HuH-7 (cell line): Measurements from ENCODE around the gene HMGN3.

ENCODE experiments used
- DNase-seq: peaks from one replicate; pipeline ENCODE4 v3.0.0; 2011; ENCODE audit warnings: low spot score

Gene HMGN3

DNA sequence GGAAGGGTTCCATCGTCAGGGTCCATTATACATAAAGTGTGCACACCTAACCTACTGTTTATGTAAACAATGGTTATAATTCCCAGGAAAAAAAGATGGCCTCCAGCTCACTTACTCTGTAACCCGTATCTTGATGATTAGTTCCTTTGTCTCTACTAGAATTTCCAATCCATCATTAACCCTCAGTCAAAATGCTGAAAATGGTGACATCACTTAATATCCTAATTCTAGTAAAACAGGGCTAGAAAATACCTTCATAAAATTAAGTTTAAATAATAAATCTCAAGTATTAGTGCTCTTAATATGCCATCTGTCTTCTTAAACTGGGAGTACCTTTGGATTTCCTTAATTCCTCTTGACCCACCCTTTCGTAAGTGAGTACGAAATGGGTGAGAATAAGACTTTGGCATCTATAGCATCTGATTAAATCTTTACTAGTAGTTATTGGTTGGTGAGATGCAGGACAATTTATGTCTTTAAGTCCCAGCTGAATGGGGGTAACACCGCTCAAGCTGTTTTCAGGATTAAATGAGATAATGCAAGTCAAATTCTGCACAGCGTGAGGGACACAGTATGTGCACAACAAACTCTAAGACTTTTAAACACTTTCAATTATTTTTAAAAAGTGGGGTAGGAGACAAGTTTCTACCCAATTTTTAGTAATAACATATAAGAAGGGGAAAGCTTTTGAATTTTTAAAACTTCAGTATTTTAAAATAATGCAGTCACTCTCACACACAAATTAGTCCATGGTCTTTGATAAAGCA lies 1.6 kb downstream of the HMGN3 start:
- no peak for DNase-seq

DNA sequence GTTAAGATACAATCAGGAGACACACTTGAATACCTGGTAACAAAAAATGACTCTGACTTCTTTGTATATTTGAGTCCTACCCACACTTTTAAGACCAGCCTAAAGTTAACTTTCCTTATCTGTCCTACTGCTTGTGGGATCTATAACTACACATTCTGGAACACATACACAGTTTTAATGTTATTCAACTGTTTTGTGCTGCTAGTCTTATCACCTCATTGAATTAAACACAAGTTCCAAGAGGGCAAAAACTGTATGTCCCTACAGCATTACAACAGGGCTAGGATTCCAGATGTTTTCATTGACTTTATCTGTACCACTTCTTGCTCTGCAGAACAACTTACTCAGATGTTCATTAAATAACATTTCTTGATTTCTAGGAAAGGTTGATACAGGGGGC lies 2.8 kb downstream of the HMGN3 start:
- no peak for DNase-seq

DNA sequence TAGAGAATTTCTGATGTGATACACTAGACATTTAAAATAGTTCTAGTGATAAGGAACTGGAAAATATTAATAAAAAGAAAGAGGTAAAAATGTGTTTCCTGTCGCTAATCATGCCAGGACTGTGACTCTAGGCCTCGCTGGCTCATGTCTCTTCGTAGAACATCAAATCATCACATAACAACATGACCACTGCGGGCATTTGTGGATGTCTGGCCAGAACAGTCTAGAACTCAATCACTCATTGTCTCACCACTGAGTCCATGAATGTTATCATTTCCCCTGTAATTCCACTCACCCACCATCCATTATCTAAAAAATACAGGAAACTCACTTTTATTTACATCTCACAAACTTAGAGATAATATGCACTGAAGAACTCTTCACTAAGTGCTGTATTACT lies 3.4 kb downstream of the HMGN3 start:
- DNase-seq, result no peak

DNA sequence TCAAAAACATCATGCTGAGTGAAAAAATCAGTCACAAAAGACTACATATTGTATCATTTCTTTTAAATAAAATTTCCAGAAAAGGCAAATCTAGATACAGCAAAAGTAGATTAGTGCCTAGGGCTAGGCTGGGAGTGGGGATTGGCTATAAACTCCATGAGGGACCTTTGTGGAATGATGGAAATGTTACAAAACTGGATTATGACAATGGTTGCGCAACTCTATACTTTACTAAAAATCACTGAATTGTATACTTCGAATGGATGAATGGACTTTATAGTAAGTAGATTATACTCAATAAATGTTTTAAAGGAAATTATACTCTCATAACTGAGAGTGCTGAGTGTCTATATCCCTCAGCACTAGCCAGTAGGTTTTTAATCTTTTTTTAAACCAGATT lies 4.3 kb downstream of the HMGN3 start:
- no peak for DNase-seq

DNA sequence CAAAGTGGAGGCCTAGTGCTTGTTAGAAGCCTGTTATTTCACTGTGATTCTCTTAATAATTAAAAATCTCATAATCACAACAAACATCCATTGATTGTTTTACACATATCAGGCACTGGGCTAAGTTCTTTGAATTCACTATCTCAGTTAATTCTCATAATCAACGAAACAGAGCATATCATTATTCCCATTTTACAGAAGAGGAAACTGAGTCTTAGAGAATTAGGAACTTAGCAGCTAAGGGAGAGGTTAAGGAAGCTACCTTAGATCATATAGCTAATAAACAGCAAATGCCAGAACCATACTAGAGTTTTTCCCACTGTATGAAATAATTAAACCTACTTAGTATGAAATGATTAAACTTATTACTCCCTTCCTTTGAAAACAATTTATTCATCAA lies 7.0 kb downstream of the HMGN3 start:
- no peak for DNase-seq

DNA sequence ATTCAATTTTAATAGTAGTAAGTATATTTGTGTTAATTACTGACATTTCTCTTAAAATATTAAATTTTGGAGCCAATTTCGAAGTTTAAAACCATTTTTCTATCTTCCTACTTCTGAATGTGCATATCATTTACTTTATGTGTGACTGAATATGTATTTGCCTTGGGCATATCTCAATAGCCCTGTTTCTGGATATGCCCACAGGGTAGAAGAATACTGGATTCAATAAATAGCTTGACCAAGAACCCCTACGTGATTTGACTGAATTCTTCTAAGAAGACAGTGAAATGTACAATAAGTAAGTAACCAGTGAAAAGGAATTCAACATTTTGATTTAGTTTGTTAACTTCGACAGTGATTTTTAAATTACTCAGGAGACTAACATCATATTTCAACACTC lies 7.8 kb downstream of the HMGN3 start:
- DNase-seq, result no peak

DNA sequence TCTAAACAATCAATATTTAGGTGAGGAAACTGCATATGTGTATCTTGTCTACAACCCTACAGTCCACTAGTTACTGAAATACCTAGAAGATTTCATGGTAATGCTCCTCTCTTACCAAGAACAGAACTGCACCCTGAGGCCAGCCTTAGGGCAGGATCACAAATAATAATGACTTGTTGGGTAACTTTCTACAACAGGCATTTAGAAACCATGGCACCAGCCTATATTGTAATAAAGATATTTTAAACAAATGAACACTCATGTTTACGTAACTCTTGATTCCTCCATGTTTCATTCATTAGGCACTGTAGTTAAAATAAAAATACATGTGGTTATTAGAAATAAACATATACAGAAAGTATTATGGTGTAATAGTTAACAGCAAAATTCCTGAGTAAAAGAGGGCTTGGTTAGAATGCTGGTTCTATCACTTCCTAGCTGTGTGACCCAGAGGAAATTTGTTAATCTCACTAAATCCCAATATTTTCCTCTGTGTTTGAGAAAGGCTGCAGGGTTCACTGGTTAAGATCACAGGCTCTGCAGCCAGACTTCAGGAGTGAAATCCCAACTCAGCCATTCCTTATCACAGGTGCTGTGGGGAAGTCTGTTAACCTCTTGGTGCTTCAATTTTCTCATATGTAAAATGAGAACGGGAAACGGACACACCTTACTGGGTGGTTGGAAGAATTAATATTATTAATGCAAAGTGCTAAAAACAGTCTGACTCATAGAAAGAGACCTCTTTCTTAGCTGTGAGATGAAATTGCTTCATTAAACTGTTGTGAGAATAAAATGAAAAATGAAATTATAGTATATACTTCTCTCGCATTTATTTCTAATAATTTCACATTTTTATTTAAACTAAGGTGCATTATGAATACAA lies 8.5 kb downstream of the HMGN3 start:
- DNase-seq, result no peak

DNA sequence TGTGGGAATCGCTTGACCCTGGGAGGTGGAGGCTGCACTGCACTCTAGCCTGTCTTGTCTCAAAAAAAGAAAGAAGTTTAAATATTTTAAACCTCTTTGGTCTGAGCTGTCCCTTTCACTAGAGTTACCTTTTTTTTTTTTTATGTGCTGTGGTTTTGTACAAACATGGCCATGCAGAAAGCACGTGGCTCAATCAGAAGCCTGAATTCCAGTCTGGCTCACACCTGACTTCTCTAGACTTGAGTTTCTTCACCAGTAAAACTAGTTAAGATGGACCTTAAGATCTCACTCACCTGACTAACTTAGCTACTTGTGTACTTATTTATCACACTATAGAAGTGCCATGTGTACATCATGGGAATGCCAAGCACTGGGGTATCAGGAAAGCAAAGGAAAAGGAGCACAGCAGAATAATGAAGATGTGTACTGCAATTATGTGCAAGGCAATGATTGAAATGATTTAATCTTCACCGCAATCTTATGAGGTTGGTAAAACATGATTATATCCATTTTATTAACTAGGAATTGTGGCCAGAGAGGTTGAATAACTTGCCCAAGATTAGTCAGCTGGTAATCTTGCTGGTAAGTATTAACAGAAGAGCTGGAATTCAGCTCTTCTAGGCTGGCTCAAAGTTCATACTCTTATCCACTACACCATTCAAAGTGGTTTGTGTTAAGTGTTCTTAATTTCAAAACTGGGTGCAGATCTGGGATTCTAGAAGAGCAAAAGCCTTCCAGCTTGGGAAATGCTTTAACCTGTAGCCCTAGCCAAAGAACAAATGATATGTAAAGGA lies 10.7 kb downstream of the HMGN3 start:
- DNase-seq, result no peak

DNA sequence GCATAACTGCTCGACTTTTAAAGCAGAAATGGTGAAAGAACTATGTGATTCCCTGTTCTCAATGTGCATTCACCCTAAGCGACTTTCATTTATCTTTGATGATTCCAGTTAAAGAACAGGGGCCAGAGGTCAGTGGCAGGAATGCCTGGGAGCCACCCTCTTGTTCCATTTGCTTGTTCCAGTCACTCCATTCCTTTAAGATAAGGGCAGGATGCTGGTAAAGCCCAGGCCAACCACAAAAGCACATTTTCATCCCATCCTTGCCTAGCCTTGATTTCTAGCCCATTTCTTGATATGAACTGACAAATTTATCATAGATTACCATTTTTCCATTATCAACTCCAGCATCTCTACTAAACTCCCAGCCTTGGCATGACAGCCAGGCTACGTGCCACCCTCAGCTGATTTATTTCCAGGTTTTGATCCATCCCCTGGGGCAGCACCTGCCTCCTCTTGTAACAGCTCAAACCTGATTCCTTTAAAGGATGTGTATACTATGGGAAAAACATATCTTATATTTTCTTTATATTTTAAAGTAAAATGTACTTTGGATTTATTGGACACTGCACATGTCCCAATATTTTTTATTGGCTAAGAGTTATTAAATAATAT lies 19.2 kb downstream of the HMGN3 start:
- peak; percentile 20 for DNase-seq

DNA sequence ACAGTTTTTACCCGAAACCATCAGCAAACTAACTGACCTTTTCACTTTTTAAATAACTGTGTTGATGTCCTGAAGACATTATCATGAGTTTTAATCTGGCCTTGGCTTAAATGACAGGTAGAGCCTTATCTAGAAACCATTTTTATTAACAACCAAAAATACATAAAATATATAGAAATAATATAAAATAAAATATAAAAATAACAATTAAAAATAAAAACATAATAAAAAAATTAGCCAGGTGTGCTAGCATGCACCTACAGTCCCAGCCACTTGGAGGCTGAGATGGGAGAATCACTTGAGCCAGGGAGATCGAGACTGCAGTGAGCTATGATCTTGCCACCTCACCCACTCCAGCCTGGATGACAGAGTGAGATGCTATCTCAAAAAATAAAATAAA lies 21.6 kb downstream of the HMGN3 start:
- DNase-seq, result no peak

DNA sequence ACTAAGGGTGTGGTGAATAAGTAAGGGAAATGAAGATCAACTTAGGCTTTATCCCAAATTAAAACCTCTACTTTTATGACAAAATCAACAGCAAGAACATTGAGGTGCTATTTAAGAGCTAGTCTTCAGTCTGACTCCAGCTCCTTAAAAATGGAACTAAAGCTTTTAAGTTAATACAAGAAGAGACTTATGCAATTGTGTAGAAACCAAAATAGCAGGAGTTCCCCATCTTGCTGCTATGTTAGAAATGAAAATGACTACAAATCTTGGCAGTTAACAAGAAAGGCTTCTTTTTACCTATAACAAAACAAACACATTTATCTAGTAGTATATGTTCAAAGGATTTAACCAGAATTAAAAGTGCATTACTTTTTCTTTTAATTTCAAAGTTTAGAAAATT lies 25.7 kb downstream of the HMGN3 start:
- DNase-seq, result no peak

DNA sequence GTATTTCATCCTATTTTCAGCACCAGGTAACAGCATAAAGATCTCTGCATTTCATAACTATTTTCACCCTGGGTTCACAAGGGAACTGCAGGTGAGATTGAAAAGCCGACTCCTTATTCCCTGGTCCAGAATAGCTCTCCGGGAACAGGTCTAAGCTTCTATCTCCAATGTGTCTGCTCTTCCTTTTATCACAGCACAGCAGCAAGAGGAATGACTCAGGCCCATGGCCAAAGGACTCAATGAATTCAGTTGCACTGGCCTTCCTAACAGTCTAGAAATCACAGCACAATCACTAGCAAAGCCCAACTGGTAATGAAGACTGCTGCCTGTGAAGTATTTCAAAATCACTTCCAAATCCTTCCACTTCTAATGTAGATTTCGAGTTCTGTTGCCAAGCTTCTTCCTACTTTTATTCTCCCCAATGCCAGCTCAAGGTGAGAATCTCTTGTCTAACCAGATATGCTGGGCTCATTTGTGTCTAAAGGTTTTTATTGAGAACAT lies 30.7 kb downstream of the HMGN3 start:
- DNase-seq, result no peak

DNA sequence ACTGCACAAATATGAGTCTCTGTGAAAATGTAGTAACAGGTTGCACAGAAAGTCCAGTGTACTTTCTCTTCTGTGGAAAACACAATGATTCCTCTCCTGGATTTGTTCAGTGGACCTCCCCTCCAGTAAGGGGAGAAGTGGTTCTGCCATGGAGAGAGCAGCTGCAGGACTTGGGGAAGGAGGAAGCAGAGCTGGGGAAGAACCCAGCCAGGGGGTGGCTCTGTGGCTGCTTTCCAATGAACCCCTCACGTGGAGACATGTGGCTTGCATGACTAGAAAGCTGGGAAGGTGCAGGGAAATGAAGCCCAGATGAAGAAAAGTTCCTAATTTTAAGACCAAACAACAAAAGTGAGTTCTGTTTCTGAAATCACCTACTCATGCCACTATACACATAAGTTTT lies 31.9 kb downstream of the HMGN3 start:
- no peak for DNase-seq

DNA sequence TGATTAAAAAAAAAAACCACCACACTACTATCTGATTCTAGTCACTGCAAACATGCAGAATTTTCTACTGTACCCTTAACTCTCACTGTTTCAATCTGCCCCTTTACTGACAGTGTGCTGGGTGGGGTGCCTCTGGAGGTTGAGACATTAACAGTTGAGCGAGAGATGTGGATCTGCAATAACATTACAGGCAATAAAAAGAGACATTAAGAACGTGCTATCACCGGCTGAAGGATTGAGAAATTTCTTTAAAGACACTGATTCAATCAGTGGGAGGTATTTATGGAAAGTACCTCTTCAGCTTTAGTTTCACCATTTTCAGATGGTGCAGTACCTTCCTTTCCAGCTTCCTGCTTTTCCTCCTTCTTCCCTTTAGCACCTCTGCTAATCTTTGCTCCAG lies 32.5 kb downstream of the HMGN3 start:
- no peak for DNase-seq

DNA sequence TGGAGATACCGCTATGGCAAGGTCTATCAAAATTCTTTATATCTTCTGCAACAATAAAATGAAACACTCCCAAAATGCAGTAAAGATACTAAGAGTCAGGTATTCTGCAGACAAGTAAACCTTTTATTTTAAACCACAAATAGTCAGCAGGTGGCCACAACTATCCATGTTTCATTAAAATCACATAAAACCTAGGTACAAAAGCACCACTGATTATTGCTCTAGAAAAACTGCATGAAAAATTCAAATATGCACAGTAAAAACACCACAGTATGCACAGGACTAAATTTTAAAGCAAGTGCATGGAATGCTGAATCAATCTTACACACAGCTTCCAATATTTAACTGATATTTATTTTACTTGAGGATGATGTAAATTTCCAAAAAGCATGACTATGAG lies 33.3 kb downstream of the HMGN3 start:
- no peak for DNase-seq

DNA sequence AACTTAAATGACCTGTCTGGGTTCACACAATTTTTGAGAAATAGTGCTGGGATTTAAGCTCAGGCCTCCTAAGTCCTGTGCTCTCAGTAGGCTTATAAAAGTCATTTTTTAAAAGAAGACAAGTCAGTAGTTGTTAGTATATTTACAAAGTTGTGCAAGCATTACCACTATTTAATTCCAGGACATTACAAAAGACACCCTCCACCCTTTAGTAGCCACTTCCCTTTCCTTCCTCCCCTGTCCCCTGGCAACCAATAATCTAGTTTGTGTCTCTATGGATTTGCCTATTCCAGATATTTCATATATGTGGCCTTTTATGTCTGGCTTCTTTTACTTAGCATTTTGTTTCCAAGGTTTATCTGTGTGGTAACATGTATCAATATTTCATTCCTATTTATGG lies 37.6 kb downstream of the HMGN3 start:
- no peak for DNase-seq

DNA sequence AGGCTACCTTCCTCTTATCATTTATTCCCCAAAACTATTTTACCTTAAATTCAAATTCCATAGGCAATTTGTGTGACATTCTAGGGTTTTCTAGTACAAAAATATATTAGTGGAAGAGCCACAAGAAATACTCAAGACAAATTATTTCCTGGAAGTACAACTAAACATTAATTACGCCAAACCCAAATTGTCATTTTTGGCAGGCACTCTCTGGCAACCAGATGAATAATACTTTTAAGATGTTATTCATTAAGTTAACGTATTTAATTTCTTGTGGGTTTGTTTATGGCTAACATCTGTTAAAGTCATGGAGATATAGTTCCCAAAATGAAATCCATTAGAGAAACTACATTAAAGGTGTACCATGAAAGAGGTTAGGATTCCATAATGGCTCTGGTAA lies 40.5 kb downstream of the HMGN3 start:
- DNase-seq, result no peak

DNA sequence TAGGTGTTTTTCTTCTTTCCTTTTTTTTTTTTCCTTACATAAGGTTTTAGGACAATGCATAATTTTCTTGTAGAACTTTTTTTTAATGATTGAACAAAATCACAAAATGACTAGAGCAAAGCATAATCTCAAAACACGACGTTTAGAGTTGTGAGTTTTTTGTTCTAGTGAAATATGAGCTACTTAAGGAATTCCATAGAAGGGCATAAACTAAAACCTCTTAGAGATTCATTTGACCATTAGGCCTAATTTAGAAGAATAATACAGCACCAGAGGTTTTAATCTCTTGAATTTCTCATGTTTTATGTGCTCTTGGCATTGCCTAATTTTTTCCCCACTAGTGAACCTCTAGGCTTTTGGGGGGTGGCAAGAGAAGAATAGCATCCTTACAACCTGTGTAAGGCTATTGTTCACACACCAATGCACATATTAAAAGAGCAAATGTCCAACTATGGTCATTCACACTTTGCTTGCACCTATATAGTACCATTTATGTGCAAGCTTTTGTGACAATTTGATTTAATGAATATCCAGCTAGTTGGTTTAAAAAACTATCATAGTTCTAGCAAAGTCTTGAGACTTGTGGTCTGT lies 44.6 kb downstream of the HMGN3 start:
- no peak for DNase-seq

DNA sequence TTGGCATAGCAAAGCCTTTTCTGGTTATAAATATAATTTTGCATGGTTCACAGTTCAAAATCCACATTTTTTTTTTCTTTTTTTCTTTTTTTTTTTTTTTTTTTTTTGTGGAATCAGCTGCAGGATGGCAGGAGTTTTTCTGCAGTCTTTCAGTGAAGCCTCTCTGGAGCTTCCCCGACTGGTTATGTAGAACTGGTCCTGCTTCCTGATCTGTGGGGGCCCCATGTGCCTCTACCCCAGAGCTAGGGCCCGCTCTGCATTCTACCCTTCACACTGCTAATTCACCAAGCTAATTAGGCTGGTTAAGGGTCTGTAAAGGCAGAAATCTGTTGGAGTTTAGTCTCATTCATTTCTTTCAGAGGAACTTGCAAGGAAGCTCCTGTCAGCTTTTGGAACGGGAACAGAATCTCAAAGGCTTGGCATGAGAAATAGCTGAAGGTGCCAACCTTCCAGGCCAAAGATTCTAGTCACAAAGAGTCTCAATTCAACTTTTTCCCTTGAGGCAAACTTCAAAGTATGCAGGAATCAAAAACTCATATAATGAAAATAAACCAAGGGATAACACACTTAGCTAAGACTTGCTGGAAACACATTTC lies 45.5 kb downstream of the HMGN3 start:
- no peak for DNase-seq

DNA sequence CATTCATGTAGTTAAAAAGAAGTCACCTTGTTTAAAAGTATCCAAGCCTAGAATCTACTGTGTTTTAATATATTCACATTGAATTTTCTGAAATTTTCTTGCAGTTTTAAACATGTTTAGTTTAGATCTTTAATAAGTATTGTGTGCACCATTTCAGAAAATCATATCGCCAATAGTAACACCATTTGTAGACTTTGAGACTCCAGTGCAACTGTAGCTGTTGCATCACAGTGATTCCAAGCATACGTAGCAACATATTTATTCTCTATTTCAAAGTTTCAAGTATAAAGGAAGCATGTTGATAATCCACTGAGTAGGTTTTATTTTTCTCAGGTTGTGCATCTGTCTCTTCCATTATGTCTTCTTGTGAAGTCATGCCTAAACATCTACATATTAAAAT lies 46.4 kb downstream of the HMGN3 start:
- DNase-seq, result no peak

DNA sequence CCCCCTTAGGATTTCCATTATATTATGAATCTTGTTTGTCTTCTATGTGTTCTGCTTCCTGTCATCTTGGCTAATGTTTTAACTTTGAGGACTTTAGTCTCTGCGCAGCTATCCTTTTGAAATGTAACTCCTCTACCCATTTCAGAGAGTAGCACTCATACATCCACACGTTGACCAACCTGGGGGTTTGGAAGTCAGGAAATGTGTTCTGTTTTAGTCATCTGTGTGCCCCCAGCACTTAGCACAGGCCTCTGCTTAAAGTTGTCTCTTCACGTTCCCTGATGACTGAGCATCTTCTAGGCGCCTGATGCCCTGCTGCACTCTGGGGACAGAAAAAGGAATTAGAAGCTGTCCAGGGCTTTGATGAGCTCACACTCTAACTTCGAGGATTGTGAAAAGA lies 47.9 kb downstream of the HMGN3 start:
- DNase-seq, result no peak
